Measurements from ENCODE around the gene ITPKB.

Gene ITPKB

DNA sequence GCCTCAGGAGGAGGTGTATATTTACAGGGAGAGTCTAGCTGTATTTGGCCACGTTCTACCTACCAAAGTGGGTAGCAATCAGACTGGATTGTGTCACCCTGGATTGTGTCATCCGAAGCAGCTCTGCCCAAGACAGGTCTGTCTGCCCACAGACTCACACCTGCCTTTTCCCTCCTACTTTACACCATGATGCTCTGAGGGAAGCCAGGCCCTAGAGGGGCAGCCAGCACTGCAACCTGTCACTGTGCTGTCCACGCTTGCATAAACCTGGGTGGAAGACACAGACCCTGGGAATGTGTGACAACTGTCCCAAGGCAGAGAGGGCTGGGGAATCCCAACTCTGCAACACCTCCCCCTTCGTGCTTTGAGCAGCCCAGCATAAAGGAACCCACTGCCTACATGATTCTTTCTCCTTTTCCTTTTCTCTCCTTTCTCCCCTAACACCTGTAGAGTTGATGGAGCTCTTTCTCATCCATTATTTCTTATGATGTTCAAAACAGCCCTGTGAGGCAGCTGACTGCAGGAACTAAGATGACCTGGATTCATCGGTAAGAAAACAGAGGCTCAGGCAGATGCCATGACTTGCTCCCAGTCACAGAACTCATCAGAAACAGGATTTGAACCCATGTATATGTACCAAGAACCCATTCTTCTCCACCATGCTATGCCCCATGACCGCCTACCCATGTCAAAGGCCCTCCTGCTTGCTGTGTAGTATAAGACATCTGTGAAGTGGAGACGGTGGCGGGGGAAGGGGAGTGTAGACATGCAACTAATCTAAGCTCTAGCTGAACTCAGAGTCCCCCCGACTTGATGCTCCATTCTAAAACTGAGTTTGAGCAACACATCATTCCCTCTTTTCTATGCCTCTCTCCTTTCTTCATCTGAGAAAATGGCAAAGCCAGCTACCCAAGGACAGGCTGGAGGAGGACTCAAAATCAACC lies 55.9 kb downstream of the ITPKB start:
- DNase-seq = no peak

DNA sequence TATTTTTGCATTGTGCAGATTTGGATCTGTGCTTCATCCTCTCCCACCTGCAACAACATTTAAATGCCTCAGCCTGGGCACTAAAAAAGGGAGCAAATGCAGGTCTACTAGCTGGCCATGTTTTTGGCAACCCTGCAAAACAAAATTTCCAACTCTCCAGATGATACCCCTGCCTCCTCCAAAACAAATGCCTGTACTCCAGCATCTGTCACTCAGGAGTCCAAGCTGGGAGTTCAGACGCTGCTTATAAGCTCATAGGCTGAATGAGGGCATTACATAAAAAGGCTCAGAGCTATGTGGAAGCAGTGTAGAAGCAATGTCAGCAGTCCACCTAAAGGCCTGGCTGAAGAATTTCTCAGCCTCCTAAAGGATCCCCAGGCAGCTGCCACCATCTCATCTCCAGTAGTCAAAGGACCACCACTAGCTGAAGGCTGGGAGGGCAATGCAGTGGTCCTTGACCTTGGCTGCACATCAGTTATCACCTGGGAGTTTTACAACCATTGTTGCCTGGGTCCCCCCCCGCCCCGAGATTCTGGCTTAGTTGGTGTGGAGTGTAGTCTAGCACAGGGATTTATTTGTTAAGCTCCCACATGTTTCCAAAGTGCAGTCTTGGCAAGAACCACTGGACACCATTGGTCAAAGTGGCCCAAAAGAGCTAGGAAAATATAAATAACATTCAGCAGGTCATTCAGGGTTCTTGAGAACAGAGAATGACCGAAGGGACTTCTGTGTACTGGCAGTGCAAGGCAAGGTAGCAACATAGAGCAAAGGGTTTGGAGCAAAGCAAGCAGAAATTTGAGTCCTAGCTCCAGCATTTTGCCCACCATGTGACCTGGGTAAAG lies 57.2 kb downstream of the ITPKB start:
- DNase-seq = no peak

DNA sequence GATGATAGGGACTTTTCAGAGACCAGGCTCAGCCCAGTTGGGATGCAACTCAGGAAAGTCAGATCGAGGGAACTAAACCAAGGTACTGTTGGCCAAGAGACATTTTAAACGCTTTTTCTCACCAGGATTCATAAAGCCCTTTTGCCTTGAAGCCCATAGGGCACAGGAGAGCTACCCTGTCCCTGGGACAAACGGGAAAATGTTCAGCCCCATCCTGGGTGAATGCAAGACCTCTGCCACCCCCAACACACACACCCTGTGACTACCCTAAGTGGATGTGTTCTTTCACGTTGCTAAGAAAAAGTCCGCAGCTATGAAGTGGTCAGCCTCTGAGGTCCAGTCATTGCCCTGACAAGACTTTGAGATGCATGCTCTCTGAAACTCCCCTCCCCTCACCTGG lies 58.4 kb downstream of the ITPKB start:
- no peak for DNase-seq

DNA sequence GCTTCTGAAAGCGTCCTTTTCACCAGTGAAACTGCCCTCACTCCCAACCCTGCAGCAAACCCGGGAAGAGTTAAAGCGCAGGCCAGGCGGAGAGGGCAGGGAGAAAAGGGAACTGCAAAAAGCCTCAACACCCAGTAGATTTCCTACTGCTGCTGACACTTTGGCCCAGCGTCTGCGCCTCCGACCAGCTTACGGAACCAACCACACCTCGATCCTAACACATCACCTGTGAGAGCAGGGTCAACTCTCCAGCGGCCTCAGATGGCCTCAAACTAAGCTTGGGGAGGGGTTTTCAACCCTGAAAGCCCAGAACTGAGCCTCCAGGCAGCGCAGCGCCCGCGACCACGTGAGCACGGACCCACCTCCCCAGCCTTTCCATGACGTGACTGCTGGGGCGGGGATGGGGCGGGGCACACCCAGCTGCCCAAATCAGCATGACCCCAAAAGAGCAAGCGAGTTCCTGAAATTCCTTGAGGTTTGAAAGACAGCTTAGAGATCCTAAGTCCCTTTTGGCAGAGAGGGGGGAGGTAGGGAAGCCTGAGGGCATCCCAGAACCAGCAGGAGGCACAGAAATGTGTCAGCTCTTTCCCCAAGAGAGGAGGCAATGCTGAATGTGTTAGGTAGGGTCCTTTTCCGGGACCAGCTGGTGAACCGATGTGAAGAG lies 59.1 kb downstream of the ITPKB start:
- peak; percentile 89 for DNase-seq

DNA sequence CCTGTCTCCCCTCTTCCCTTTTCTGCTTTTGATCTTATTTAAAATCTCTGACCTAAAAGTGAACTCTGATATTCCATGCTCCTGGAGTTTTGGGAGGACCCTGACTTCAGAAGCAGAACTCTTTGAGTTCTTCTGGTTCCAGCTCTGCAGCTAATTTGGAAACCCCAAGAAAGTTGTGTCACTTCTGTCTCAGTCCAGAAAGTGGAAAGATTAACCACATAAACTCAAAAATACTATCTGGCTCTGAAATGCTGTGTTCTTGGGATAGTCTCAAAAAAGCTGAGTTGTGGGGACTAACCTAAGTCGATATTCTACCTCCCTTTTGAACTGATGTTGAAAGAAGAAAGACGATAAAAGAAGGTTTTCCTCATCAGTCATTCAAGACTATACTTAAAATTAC lies 59.8 kb downstream of the ITPKB start:
- no peak for DNase-seq

DNA sequence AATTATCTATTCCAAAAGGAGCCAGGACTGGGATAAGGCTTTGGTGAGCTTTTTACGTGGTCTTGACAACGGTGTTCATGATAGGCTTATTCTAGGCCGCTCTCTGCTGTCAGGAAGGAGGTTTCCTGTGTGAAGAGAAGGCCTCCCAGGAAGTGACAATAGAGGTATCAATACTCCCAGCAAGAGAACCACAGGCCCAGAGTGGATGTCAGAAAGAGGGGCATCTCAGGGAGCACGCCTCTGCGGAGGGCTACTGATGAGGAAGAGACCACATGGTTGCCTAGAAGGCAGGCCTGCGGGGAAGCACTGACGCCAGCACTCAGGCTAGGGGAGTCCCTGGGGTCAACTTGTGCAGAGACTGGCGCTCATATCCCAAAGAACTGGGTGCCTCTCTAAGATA lies 60.4 kb downstream of the ITPKB start:
- no peak for DNase-seq

DNA sequence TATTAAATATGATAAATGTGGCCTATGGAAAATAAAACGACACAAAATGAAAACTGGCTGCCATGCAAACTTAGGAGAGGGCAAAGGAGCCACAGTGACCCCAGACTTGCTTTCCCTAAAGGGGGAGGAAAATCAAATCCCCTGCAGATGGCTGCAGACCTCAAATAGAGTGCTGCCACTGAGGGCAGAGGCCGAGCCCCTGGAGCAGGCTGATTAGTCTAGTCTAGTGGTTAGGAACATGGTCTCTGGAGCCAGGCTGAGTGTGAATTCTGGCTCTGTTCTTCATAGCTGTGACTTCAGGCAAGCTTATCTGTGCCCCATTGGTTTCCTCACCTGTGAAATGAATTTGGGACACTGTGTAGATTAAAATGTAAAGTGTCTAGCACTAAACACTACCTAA lies 60.8 kb downstream of the ITPKB start:
- DNase-seq = no peak

DNA sequence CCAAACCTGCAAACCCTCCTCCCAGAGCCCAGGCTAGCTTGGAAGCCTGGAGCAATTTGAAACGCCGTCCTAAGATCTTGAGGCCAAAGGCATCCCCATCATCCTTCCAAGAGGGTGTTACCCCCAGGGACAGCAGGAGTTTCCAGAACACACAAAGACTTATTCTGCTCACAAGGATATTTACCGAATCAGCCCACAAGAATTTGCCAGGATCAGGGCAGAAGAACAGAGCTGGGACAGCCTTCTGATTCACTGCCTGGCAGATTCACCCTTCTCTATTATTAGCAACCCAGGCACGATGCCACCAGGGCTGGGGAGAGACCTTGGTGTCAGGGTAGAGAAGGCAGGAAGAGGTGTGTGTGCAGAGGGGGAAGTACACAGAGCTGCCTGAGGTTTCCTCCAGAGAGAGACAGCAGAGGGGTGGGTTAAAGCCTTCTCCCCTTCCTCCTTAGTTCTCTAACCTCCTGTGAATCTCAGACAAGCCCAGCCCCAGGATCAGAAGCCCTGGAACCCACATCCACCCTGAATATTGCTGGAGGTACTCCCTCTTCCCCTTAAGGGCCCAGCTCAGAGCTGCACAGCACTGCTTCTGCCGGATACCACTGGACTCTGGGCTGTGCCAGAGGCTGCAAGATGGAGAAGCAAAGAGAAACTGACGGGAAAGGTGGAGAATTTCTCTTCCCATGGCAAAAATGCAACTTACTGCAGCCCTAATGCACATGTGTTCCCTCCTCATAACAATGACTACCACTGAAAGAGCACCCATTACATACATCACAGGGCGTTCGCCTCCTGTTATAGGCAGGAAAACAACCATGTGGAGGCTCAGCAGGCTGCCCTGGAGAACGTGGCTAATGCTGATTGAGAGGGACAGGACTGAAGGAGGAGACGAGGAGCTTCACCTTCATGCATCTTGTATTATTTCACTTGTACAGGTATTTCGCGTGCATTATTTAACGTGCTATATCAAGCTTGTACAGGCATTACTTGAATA lies 61.8 kb downstream of the ITPKB start:
- DNase-seq = no peak

DNA sequence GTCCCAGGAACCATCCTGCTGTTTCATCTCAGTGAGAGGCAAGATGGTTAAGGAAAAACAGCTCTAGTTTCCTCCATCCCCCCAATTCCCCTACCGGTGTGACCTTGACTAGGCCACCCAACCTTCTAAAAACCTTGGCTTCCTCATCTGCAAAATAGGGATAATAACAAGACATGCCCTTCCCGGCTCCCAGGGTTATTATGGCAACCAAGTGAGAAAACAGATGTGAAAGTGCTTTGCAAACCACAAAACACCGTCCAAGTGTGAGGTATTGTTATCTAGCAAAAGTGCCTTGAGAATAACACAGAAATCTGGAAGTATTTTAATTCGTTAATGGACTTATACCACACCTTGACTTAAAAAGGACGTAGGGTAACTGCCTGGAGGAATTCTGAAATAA lies 62.7 kb downstream of the ITPKB start:
- no peak for DNase-seq

DNA sequence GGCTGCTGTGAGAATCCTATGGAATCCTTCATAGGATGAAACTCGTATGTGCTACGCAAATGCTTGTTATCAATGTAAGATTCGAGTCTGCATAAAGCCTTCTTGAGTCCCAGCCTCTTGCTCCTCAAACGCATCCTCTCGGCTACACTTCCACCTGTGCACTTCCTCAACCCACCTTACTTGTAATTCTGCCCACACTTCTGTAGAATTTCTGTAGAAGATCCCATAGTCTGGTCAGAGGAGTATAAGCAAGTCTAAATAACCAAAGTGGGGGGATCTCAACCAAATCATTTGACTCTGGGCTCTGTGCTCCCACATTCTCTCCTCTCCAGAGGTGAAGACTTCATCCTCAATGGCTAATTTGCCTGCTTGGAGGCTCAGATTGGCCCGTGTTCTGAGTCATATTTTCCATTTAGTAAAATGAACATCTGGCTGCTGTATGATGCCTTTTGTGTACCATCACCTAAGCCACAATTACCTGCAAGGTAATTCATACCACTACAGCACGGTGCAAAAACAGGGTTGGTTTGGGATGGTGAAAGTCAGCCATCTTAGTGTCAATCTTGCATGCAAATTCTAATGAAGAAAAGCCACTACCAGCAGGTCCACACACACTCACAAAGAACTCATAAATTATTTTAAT lies 63.2 kb downstream of the ITPKB start:
- DNase-seq = no peak

DNA sequence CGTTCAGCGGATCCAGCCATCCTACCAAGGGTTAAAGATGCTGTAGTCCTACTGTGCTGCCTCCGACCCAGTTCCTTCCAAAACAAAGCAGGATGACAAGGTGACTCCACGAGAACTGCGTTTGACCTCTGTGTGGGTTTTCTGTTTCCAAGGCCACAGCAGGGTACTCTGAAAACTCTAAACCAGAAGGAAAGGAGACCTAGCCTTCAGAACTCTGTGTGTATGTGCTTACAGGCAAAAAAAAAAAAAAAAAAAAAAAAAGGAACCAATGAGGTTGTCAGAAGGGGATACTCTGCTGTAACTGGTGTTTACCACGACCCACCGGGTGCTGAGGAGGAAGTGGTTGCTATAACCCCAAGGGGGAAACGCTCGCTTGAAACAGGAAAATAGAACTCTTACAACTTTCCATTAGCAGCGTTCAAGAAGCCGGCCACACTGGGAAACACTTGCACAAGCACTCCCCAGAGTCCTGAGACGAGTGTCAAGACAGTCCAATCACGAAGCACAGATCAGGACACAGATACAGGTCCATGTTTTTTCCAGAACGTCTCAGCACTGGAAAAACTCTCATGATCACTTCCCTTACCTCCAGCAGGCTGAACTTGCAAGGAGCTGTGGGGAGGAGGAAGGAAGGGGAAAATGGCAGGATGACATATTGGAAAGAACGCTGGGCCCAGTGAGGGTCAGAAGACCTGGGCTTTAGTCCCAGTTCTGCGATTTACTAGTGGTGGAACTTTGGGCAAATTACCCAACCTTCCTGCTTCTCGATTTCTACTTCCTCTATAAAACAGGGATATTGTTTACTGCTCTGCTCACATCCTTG lies 64.0 kb downstream of the ITPKB start:
- no peak for DNase-seq

DNA sequence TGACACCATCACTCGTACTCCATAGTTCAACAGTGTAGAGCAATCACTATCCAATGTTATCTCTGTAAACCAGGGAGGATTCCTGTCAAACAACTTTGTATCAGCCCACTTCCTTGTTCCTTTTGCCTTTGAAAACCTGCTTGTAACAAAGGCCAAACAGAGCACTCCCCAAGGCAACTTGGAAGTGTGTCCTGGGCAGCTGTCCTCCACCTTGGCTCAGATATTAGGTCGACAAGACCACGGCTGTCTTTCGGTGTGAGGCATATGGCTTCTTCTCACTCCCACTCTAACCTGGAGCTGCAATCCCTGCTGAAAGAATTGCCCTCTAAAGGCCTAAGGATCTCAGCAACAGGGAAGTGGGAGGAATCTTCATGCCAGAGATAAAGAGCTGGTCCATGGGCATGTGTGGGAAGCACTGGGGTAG lies 66.7 kb downstream of the ITPKB start:
- DNase-seq = no peak

DNA sequence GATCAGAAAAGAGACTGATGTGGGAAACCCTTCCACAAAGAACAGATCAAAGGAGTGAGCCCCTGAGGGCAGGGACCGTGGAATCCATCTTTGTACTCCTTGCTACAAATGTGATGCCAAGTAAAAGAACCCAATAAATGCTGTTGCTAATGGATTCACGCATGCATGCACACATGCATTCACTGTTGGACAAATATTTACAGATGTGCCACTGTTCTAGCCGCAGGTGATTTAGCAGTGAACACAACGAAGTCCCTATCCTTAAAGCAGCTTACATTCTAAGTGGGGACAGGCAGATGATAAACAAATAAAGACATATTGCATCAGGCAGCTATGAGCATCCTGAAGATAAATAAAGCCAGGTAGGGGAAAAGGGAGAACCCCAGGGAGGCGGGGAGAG lies 67.8 kb downstream of the ITPKB start:
- DNase-seq = no peak

DNA sequence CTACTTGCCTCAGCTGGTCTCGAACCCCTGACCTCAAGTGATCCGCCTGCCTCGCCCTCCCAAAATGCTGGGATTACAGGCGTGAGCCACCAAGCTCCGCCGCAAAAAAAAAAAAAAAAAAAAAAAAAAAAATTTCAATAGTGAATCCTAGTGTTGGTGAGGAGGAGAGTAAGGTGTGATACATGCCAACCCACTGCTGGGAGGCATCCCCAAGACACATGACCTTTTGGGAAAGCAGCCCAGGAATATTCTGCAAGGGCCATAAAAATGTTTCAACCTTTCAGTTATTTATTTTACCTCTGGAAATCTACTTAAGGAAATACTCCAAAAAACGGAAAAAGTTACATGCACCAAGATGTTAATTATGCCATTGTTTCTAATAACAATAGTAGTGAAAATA lies 69.0 kb downstream of the ITPKB start:
- no peak for DNase-seq

DNA sequence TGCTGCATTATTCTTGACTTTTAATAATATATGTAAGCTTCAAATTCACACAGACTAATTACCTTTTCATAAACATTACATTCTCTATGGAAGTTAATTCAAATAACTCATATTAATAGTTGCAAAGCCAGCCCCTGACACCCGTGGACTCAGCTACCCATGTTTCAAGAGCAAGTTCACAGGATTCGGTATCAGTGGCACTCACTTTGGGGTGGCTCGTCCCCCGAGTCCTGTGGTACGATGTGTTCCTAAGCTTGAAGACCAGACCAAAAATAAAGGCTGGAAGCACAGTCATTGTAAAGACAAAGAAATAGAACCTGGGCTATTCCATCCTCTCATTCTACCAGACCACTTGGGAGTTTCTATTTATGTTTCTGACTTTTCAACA lies 70.9 kb downstream of the ITPKB start:
- DNase-seq = no peak

DNA sequence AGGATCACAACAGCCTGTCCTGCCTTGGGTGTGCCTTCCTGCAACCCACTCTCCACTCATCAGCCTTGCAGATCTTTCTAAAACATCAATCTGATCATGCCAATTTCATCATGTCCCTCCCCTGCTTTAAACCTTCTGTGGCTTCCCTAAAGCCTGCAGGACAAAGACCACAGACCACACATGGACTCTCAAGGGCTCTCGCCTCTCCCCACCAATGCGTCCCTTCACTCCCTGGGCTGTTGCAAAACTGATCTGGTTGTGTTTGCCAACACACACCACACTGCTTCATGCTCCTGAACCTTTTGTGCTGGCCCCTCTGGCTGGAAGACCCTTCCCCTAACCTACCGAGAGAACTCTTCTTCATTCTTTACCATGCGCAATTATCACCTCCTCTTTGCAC lies 72.4 kb downstream of the ITPKB start:
- DNase-seq = no peak

DNA sequence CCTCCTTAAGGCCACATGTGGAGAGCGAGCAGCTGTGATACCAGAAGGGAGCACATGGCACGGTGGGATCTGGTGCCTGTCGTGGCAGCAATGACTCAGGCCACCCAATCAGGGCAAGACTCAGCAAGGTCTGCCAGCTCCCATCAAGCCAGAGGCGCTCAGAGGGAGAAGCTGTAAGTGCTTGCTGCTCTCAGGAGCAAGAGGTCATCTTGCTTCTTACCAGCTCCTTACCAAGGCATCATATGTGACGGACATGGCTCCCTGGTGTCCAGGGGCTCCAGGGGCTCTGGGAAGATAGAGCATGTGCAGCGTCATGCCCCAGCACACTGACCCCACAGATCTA lies 72.9 kb downstream of the ITPKB start:
- no peak for DNase-seq

DNA sequence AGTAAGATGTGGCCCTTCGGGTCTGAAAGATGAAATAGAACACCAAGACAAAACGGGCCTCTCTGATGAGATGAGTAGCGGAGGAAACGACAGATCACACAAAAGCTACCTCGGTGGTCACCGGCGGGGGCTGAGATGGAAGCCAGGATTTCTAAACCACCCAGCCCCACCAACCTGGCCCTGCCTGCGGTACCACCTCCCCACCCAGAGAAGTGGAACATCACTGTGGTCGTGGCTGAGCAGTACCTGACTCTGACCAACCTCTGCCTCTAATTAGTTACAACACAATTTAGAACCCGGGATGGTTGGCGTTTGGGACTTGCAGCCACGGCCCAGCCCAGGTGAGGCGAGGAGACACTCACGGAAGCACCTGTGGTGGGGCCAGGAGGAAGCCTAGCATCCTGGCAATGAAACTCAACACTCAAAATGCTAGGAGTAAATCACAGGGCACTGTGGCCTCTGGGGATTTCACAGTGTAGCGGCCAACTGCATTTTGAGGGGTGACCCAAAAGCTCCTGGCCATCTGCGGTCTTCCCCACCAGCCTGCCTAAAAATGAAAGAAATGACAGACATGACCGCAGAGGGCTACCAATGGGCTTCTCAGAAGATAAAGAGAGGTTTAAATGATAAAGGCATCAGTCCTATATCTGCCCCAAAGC lies 73.4 kb downstream of the ITPKB start:
- DNase-seq = no peak

DNA sequence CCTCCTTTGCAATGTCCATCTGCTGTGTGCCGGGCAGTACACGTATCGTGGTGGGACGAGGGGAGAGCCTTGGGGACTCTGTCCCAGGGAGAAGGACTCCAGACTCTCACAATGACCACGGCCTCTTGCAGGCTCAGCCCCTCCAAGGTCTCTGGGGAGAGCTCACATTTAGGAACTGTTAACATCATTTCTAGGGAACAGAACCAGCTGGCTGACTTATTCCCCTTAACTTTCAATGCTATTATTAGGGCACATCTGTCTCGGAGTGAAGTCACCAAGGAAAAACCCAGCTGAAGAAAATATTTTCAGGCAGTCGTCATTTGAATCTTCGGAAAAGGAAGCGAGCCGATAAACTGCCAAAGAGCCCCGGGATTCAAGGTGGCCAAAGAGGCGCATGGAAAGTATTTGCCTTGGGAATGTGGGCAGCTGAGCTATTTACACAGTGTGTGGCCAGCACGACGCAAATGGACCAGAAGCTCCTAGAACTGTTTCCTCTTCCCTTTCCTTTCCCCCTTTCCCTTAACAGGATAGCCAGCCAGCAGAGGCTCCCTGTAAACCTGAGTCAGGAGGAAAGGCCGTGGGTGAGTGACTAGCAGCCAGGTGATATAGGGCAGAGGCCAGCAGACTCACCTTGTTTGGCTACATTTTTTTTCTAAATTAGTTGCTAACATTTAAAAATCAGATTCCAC lies 74.5 kb downstream of the ITPKB start:
- no peak for DNase-seq

DNA sequence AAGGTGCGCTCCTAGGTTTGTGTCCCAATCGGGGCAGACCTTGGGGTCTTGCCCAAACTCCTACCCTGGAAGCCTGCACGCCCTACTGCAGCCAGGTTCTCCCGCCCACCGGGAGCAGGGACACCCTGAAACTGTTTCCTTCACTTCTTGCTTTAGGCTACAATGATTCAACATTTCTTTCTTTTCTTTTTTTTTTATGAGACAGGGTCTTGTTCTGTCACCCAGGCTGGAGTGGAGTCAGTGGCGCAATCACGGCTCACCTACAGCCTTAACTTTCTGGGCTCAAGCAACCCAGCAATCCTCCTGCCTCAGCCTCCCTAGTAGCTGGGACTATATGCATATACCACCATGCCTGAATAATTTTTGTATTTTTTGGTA lies 75.8 kb downstream of the ITPKB start:
- no peak for DNase-seq

Data from activated CD8-positive, alpha-beta memory T cell treated with anti-CD3 and anti-CD28 coated beads, Interleukin-2, amount 50 U/mL, for 48 hours (primary cell).